Fibroblast of lung (primary cell): ENCODE data around the gene ZNRF1. TPM values are rescaled to one million over a fixed set of nuclear protein-coding genes. Genes with fewer than 3 reads are reported as not detected.

ENCODE experiments used
- DNase-seq, 2 donors: peaks; one replicate each; pipeline versions ENCODE4 v3.0.0 to v3.0.0-alpha.2; 2010; ENCODE audit warnings: low read depth in 2 of 2
- H2AFZ ChIP-seq: 2 replicates; pipeline ENCODE4 v1.5.1; 2012; ENCODE audit warnings: low read length, control low read depth, inconsistent platforms
- H3K27ac ChIP-seq: 2 replicates; pipeline ENCODE4 v1.5.1; 2011; ENCODE audit warnings: low read length, control low read depth; ENCODE audit not compliant: insufficient read depth
- H3K27me3 ChIP-seq: 2 replicates; pipeline ENCODE4 v1.5.1; 2011; ENCODE audit warnings: mild to moderate bottlenecking, low read length; ENCODE audit not compliant: control insufficient read depth, insufficient read depth
- H3K36me3 ChIP-seq: 2 replicates; pipeline ENCODE4 v1.5.1; 2011; ENCODE audit warnings: low read length; ENCODE audit not compliant: control insufficient read depth, insufficient read depth
- H3K4me1 ChIP-seq: 2 replicates; pipeline ENCODE4 v1.5.1; 2011; ENCODE audit warnings: low read length; ENCODE audit not compliant: control insufficient read depth, insufficient read depth; ENCODE audit errors: extremely low read depth
- H3K4me2 ChIP-seq: 2 replicates; pipeline ENCODE4 v1.5.1; 2011; ENCODE audit warnings: low read length, control low read depth; ENCODE audit not compliant: insufficient read depth; ENCODE audit errors: extremely low read depth
- H3K4me3 ChIP-seq, 4 experiments: fragments of 200-600 bp in 1 of 4; sonication (generic) in 1 of 4; replicated peaks in 1 of 4; 2 replicates each; pipeline ENCODE4 v1.5.1; 2011 to 2016; ENCODE audit warnings: low read length in 4 of 4, low read depth in 3 of 4, mild to moderate bottlenecking in 3 of 4, control low read depth in 2 of 4, inconsistent platforms in 1 of 4, mixed read lengths in 1 of 4; ENCODE audit not compliant: insufficient read depth in 1 of 4; ENCODE audit errors: control extremely low read depth in 1 of 4
- H3K79me2 ChIP-seq: 2 replicates; pipeline ENCODE4 v1.5.1; 2012; ENCODE audit warnings: mild to moderate bottlenecking, low read length, inconsistent platforms; ENCODE audit not compliant: control insufficient read depth, insufficient read depth
- H3K9ac ChIP-seq: 2 replicates; pipeline ENCODE4 v1.5.1; 2011; ENCODE audit warnings: mild to moderate bottlenecking, low read length, control low read depth; ENCODE audit not compliant: insufficient read depth
- H3K9me3 ChIP-seq: 2 replicates; pipeline ENCODE4 v1.5.1; 2012; ENCODE audit warnings: low read depth, low read length; ENCODE audit not compliant: control insufficient read depth, insufficient read depth
- H4K20me1 ChIP-seq: 2 replicates; pipeline ENCODE4 v1.5.1; 2011; ENCODE audit warnings: low read length; ENCODE audit not compliant: control insufficient read depth, insufficient read depth; ENCODE audit errors: extremely low read depth
- CTCF ChIP-seq, 2 donors: IDR thresholded peaks in 1 of 2; conservative IDR thresholded peaks in 1 of 2; 1 replicate in 1 of 2; 2 replicates in 1 of 2; pipeline ENCODE4 v1.5.1; 2011 to 2012; ENCODE audit warnings: low read length in 2 of 2, control low read depth in 1 of 2, inconsistent platforms in 1 of 2, low read depth in 1 of 2, mild to moderate bottlenecking in 1 of 2
- EZH2 ChIP-seq: IDR thresholded peaks from 2 replicates; pipeline ENCODE4 v1.5.1; 2012; ENCODE audit warnings: low read length, control low read depth, mild to moderate bottlenecking; ENCODE audit errors: missing control alignments
- polyA plus RNA-seq, 2 donors: library from polyadenylated mRNA; depleted of rRNA in 1 of 2; stranded (reverse) in 1 of 2; unstranded in 1 of 2; fragments of >200 nt; gene quantifications; 2 replicates each; pipeline ENCODE4 v1.2.1, GENCODE V29; 2011 to 2012; ENCODE audit warnings: missing spikeins in 1 of 2
- total RNA-seq: library from RNA; depleted of rRNA; stranded (reverse); fragments of >200 nt; gene quantifications from 2 replicates; pipeline ENCODE4 v1.2.1, GENCODE V29; 2014

Gene ZNRF1
- total and polyA plus RNA-seq, 2 donors (not counting 1 experiment from before 2014, with no cell fraction given): 21.0 to 21.1 TPM

DNA sequence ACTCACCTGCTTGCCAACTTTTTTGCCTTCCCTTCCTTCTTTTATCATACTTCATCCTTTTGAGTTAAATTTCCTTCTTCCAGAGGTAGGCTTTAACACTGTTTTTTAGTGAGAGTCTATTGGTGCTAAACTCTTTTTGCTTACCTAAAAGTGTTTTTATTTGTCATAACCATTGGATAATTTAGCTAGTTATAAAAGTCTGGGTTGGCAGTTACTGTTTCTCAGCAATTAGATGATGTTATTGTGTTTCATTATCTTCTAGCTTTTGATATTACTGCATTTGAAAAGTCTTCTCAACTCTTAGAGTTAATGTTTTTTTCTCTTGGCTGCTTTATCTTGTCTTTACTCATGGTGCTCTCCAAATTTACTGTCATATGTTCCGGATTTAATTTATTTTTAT is 22.6 kb downstream of the ZNRF1 start:
- Histone ChIP-seq H3K27me3 (no peaks in the 10 kb centered on the region), H3K4me3 (no peak overlapping the region), H4K20me1 (no peaks in the 10 kb centered on the region), H3K9ac (no peak overlapping the region), H3K4me2 (no peak overlapping the region), H2AFZ (no peak overlapping the region), H3K9me3 (no peaks in the 10 kb centered on the region), H3K27ac (no peak overlapping the region), H3K79me2 (peaks cover 28% of the 10 kb centered on the region), H3K4me1 (peaks cover 10% of the 10 kb centered on the region), H3K36me3 (no peaks in the 10 kb centered on the region)
- no peak for DNase-seq
- no peak for TF ChIP-seq CTCF (conservative IDR thresholded peaks at IDR 0.05 in 1 of 2, IDR thresholded peaks at IDR 0.05 in 1 of 2; ENCODE audit: low read depth in 1 of 2, low read length in 2 of 2)
- no peak for TF ChIP-seq EZH2

- H3K4me2 ChIP-seq: peak overlapping the region; percentile 23
- no peaks in the 10 kb centered on the region for H3K9me3 ChIP-seq
- no peak overlapping the region for H2AFZ ChIP-seq
- peaks cover 33% of the 10 kb centered on the region for H3K79me2 ChIP-seq
- no peaks in the 10 kb centered on the region for H3K36me3 ChIP-seq
- H3K4me1 ChIP-seq: peaks cover 17% of the 10 kb centered on the region
- H3K27ac ChIP-seq: peak overlapping the region; percentile 16
- no peak overlapping the region for H3K9ac ChIP-seq
- DNase-seq: peak in 1 of 2 donors; percentile 44
- H3K27me3 ChIP-seq: no peaks in the 10 kb centered on the region
- no peak for TF ChIP-seq CTCF (conservative IDR thresholded peaks at IDR 0.05 in 1 of 2, IDR thresholded peaks at IDR 0.05 in 1 of 2; ENCODE audit: low read depth in 1 of 2, low read length in 2 of 2)
- no peak for TF ChIP-seq EZH2
- no peak overlapping the region for H3K4me3 ChIP-seq
- no peaks in the 10 kb centered on the region for H4K20me1 ChIP-seq
Observed at GRCh38 chr16:75022567-75022966, 23.7 kb downstream of the ZNRF1 start.

DNA sequence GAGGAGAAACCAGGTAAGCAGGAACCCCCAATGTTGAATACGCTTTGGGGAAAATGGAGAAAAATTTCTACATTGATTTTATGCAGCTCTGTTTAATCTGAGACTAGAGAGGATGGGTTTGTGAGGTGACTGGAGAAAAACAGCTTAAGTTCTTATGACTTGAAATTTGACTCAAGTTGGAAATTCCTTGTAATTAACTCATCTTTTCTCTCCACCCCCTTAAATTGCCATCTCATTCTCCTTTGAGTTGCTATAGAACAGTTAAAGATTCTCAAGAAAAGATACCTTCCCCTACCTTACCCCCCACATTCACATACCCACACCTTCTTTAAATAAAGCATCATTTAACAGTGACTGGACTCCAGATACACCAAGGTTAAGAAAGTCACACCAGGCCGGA is 24.2 kb downstream of the ZNRF1 start:
- no peaks in the 10 kb centered on the region for H3K36me3 ChIP-seq
- peak overlapping the region; percentile 52 for H3K27ac ChIP-seq
- H4K20me1 ChIP-seq: no peaks in the 10 kb centered on the region
- no peaks in the 10 kb centered on the region for H3K9me3 ChIP-seq
- no peaks in the 10 kb centered on the region for H3K27me3 ChIP-seq
- H3K9ac ChIP-seq: no peak overlapping the region
- no peak overlapping the region for H3K4me3 ChIP-seq
- TF ChIP-seq CTCF (conservative IDR thresholded peaks at IDR 0.05 in 1 of 2, IDR thresholded peaks at IDR 0.05 in 1 of 2; ENCODE audit: low read depth in 1 of 2, low read length in 2 of 2) (no peak), EZH2 (no peak)
- H3K79me2 ChIP-seq: peaks cover 34% of the 10 kb centered on the region
- H2AFZ ChIP-seq: no peak overlapping the region
- peak overlapping the region; percentile 23 for H3K4me2 ChIP-seq
- peak in 1 of 2 donors; percentile 57 for DNase-seq
- peaks cover 17% of the 10 kb centered on the region for H3K4me1 ChIP-seq
